Stimulated activated CD4-positive, alpha-beta T cell treated with anti-CD3 and anti-CD28 coated beads, Interleukin-4, amount 100 ng/mL, for 4 hours (primary cell): ENCODE results near the gene ELAVL1.

Source experiments
- DNase-seq, 2 experiments: peaks; one replicate each; pipeline ENCODE4 v3.0.0-alpha.2; 2020

The ELAVL1 gene

GRCh38 chr19:8020681-8021080, 15.2 kb upstream of the ELAVL1 start:
- no peak for DNase-seq

GRCh38 chr19:8017808-8018207, 12.4 kb upstream of the ELAVL1 start:
- DNase-seq = peak; percentile 15 to 27

- DNase-seq = peak; percentile 16 to 32
Observed at GRCh38 chr19:8004723-8005513, 523 bp downstream of the ELAVL1 start.

GRCh38 chr19:8004001-8004400, 1.4 kb downstream of the ELAVL1 start:
- DNase-seq = no peak

- peak; percentile 53 to 70 for DNase-seq
Observed at GRCh38 chr19:8001995-8002849, 3.2 kb downstream of the ELAVL1 start.

GRCh38 chr19:8001651-8001994, 3.8 kb downstream of the ELAVL1 start:
- no peak for DNase-seq

GRCh38 chr19:8000298-8001038, 5.0 kb downstream of the ELAVL1 start:
- DNase-seq = no peak

- no peak for DNase-seq
Observed at GRCh38 chr19:7999376-7999775, 6.1 kb downstream of the ELAVL1 start.

- no peak for DNase-seq
Observed at GRCh38 chr19:7997809-7998480, 7.5 kb downstream of the ELAVL1 start.

- no peak for DNase-seq
Observed at GRCh38 chr19:7996883-7997282, 8.6 kb downstream of the ELAVL1 start.

GRCh38 chr19:7995810-7996158, 9.7 kb downstream of the ELAVL1 start:
- DNase-seq = no peak

- no peak for DNase-seq
Observed at GRCh38 chr19:7994928-7995809, 10.3 kb downstream of the ELAVL1 start.

- no peak for DNase-seq
Observed at GRCh38 chr19:7994114-7994513, 11.3 kb downstream of the ELAVL1 start.

- no peak for DNase-seq
Observed at GRCh38 chr19:7993560-7993959, 11.9 kb downstream of the ELAVL1 start.

GRCh38 chr19:7992575-7992974, 12.9 kb downstream of the ELAVL1 start:
- DNase-seq = no peak

- no peak for DNase-seq
Observed at GRCh38 chr19:7989071-7989575, 16.3 kb downstream of the ELAVL1 start.

- DNase-seq = no peak
Observed at GRCh38 chr19:7988307-7988706, 17.1 kb downstream of the ELAVL1 start.

- DNase-seq = no peak
Observed at GRCh38 chr19:7987114-7987768, 18.2 kb downstream of the ELAVL1 start.

- DNase-seq = no peak
Observed at GRCh38 chr19:7986321-7987113, 18.9 kb downstream of the ELAVL1 start.

- DNase-seq = no peak
Observed at GRCh38 chr19:7985481-7985911, 19.9 kb downstream of the ELAVL1 start.
